Body of pancreas (tissue), 4 donors: ENCODE results near the gene PTPRF. TPM values are rescaled to one million over a fixed set of nuclear protein-coding genes. Genes with fewer than 3 reads are reported as not detected.

Experiments
- ATAC-seq: fragments of 150-250 bp; one replicate; pipeline ENCODE4 v1.9.1; 2016
- DNase-seq, 4 donors: peaks; one replicate each; pipeline ENCODE4 v3.0.0-alpha.2; 2019
- H3K27ac ChIP-seq, 4 donors: fragments of 200-600 bp; sonication (generic); 1 replicate in 3 of 4; 2 replicates in 1 of 4; pipeline versions ENCODE4 v1.5.1 to v1.6.1; 2016 to 2019; ENCODE audit warnings: mild to moderate bottlenecking in 1 of 4, mixed read lengths in 1 of 4, moderate library complexity in 1 of 4
- H3K27me3 ChIP-seq, 2 donors: fragments of 200-600 bp; sonication (generic); one replicate each; pipeline ENCODE4 v1.6.0; 2016; ENCODE audit warnings: mild to moderate bottlenecking in 1 of 2
- H3K36me3 ChIP-seq, 2 donors: fragments of 200-600 bp; sonication (generic); replicated peaks in 1 of 2; 2 replicates each; pipeline ENCODE4 v1.5.1; 2016; ENCODE audit warnings: low read depth in 2 of 2; ENCODE audit not compliant: insufficient read depth in 1 of 2
- H3K4me1 ChIP-seq: fragments of 200-600 bp; sonication (generic); one replicate; pipeline ENCODE4 v1.6.0; 2016
- H3K4me3 ChIP-seq, 2 donors: fragments of 200-600 bp; sonication (generic); 1 replicate in 1 of 2; 2 replicates in 1 of 2; pipeline ENCODE4 v1.5.1; 2016 to 2019
- H3K9me3 ChIP-seq, 3 donors: fragments of 200-600 bp; sonication (generic); 1 replicate in 2 of 3; 2 replicates in 1 of 3; pipeline ENCODE4 v1.5.1; 2016
- CTCF ChIP-seq, 7 experiments: fragments of 450-650 bp in 4 of 7; fragments of 200-600 bp in 3 of 7; sonication (generic) in 3 of 7; IDR thresholded peaks; one replicate each; pipeline ENCODE4 v1.5.1; 2016 to 2019; ENCODE audit warnings: antibody characterized with exemption in 7 of 7
- POLR2A ChIP-seq, 3 donors: fragments of 450-650 bp; IDR thresholded peaks; one replicate each; pipeline ENCODE4 v1.6.1; 2016; ENCODE audit warnings: antibody characterized with exemption in 3 of 3, mild to moderate bottlenecking in 2 of 3
- WGBS, 2 donors: methylation state at CpG; one replicate each; pipeline ENCODE4 v1.1.5; 2017; 5-methylcytosine and 5-hydroxymethylcytosine counted together
- intact Hi-C: fragments of 100-400 bp; cut with DNase I; formaldehyde crosslinking; loops from one replicate; pipeline ENCODE4 v1.15.1; 2023
- total RNA-seq, 2 donors: library from RNA; depleted of rRNA; stranded (reverse); fragments of >200 nt; gene quantifications; one replicate each; pipeline ENCODE4 v1.1.0, GENCODE V29; 2016

PTPRF gene
- total RNA-seq, 2 donors from 2014 or later: 81.7 to 89.0 TPM

- DNase-seq (no peak), ATAC-seq (no peak)
- intact Hi-C loops: no loop called here
Measured at GRCh38 chr1:43503534-43503933, 27.1 kb upstream of the PTPRF start.

GRCh38 chr1:43505077-43505780, 25.5 kb upstream of the PTPRF start:
- no peaks in the 10 kb centered on the region for H3K36me3 ChIP-seq
- H3K27ac ChIP-seq: no peak overlapping the region
- DNase-seq (peak in 3 of 4 donors; percentile 22 to 60 (median 36)), ATAC-seq (peak; percentile 42)
- H3K4me3 ChIP-seq: no peak overlapping the region
- intact Hi-C loops: no loop called here
- WGBS, 2 donors: 72 to 75% methylated on average over 9 to 10 of the region's 10 CpGs
- H3K4me1 ChIP-seq: peaks cover 5% of the 10 kb centered on the region
- H3K27me3 ChIP-seq: no peaks in the 10 kb centered on the region
- TF ChIP-seq POLR2A (IDR thresholded peaks at IDR 0.05) (no peak), CTCF (IDR thresholded peaks at IDR 0.05) (peak in 2 of 7 experiments; percentile 21 to 23)
- H3K9me3 ChIP-seq: no peaks in the 10 kb centered on the region

More at GRCh38 chr1:43503534-43503933, 27.1 kb upstream of the PTPRF start:
- no peak overlapping the region for H3K27ac ChIP-seq
- no peaks in the 10 kb centered on the region for H3K9me3 ChIP-seq
- H3K4me3 ChIP-seq: no peak overlapping the region
- no peak for TF ChIP-seq POLR2A (IDR thresholded peaks at IDR 0.05)
- TF ChIP-seq CTCF (IDR thresholded peaks at IDR 0.05): no peak
- H3K4me1 ChIP-seq: peaks cover 5% of the 10 kb centered on the region
- H3K27me3 ChIP-seq: no peaks in the 10 kb centered on the region
- no peaks in the 10 kb centered on the region for H3K36me3 ChIP-seq
- WGBS, 2 donors: 90 to 92% methylated on average over 8 of the region's 8 CpGs

- 88 to 94% methylated on average over 6 of the region's 6 CpGs for WGBS, 2 donors
- no peak overlapping the region for H3K4me3 ChIP-seq
Measured at GRCh38 chr1:43506233-43506632, 24.4 kb upstream of the PTPRF start.

GRCh38 chr1:43507296-43508295, 23.1 kb upstream of the PTPRF start:
- 65 to 75% methylated on average over 4 of the region's 5 CpGs for WGBS, 2 donors
- intact Hi-C loops: no loop called here
- H3K27me3 ChIP-seq: no peaks in the 10 kb centered on the region

More at GRCh38 chr1:43506233-43506632, 24.4 kb upstream of the PTPRF start:
- Histone ChIP-seq H3K4me1 (peaks cover 5% of the 10 kb centered on the region), H3K36me3 (no peaks in the 10 kb centered on the region), H3K27me3 (no peaks in the 10 kb centered on the region), H3K9me3 (no peaks in the 10 kb centered on the region), H3K27ac (no peak overlapping the region)
- DNase-seq (no peak), ATAC-seq (no peak)
- no peak for TF ChIP-seq CTCF (IDR thresholded peaks at IDR 0.05)
- no peak for TF ChIP-seq POLR2A (IDR thresholded peaks at IDR 0.05)
- intact Hi-C loops: no loop called here

More at GRCh38 chr1:43507296-43508295, 23.1 kb upstream of the PTPRF start:
- no peaks in the 10 kb centered on the region for H3K9me3 ChIP-seq
- ATAC-seq (no peak), DNase-seq (no peak)
- no peak overlapping the region for H3K4me3 ChIP-seq
- H3K27ac ChIP-seq: no peak overlapping the region
- no peaks in the 10 kb centered on the region for H3K36me3 ChIP-seq
- TF ChIP-seq CTCF (IDR thresholded peaks at IDR 0.05): no peak
- TF ChIP-seq POLR2A (IDR thresholded peaks at IDR 0.05): no peak
- H3K4me1 ChIP-seq: peaks cover 5% of the 10 kb centered on the region
